Measurements from ENCODE around the gene STK24.

The STK24 gene

DNA sequence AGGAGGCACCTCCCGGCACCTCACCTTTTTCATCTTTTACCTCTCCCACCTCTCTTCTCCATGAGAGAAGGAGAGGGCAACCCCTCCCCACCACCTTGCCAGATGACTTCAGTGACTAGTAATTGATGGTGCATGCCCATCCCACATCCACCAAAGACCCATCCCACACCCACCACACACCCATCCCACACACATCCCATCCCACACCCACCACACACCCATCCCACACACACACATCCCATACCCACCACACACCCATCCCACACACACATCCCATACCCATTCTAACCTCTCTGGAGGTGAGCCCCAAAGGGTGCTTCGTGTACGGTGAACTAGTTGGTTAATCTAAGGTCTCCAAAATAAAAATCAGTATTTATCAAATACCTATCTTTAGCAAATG lies 44.7 kb downstream of the STK24 start:
- no peak for DNase-seq (ENCODE audit: low spot score)

DNA sequence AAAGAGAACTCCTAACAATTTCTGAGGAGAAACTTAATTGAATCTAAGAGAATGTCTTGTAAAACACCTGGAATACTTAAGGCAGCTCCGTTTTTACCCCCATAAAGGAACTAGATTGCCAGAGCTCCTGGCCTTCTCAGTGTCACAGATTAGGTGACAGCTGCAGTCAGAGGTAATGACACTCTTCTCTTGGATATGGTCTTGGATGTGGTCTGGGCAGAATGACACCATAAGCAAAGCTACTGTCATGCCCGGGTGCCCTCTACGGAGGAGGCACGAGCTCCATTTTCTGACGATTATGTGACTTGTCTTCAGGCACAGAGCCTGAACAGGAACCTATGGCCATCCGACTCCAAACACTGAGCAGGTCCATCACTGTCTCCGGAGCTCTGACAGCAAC lies 46.7 kb downstream of the STK24 start:
- DNase-seq (ENCODE audit: low spot score) = no peak

DNA sequence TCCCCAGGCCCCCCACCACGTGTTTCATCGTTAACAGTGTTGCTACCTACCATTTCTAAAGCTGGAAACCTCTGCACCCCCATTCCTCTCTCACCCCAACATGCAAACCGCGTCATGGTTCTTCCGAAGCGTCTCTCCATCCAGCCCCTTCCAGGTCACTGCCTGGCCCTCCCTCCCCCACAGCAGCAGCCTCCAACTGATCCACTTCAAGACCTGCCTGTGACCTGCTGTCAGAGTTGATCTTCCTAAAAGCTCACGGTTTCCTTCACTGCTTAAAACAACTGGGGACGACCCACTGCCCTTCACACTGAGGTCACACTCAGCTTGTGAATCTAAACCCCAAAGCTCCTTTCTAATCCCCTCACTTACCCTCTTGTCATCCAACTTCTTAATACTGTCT lies 47.7 kb downstream of the STK24 start:
- DNase-seq (ENCODE audit: low spot score) = no peak

DNA sequence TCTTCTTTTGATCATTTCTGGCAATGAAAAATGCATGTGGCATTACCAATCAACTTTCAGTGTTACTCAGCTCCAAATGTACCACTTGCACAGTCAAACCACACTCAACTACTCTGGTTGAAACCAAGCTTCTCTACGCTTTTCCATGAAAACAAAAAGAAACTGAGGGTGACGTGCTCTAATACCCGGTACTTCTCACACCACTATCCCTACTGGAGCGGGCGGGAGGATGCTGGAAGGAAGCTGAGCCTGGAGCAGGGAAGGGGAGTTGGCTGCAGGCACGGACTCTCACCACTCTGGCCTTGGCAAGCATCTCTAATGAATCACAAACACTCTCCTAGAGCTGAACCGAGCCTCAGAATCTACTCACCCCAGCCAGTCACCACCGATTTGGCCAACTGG lies 48.2 kb downstream of the STK24 start:
- no peak for DNase-seq (ENCODE audit: low spot score)

DNA sequence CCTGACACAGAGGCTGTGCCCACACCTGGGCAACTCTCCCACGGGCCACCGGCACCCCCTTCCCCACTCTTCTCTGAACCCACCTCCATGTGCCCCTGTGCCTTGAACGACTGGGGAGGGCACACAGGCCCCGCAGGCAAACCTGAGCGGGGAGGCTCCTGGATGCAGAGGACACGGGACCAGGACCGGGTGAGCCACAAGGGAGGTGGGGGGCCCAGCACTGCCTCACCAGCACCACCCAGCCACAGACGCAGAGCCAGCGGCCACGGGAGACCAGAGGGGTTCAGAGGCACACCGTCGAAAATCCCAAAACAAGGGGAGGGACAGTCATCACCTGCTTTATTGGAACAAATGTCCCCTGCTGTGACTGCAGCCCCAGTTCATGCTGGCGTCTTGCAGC lies 49.4 kb downstream of the STK24 start:
- DNase-seq (ENCODE audit: low spot score) = no peak

DNA sequence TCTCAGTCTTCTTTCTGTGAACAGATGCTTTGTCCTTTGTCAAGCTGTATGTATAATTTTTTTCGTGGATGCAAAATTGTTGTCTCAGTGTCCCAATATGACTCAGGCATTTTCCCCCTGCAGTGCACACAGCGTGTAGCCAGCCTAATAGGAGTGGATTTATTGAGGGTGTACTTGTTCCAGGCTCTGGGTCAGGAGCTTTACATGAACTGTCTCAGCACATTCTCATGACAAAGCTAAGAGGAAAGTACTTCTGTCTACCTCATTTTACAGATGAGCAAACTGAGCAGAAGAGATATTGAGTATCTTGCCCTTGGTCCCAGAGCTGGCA lies 50.8 kb downstream of the STK24 start:
- DNase-seq (ENCODE audit: low spot score) = no peak

DNA sequence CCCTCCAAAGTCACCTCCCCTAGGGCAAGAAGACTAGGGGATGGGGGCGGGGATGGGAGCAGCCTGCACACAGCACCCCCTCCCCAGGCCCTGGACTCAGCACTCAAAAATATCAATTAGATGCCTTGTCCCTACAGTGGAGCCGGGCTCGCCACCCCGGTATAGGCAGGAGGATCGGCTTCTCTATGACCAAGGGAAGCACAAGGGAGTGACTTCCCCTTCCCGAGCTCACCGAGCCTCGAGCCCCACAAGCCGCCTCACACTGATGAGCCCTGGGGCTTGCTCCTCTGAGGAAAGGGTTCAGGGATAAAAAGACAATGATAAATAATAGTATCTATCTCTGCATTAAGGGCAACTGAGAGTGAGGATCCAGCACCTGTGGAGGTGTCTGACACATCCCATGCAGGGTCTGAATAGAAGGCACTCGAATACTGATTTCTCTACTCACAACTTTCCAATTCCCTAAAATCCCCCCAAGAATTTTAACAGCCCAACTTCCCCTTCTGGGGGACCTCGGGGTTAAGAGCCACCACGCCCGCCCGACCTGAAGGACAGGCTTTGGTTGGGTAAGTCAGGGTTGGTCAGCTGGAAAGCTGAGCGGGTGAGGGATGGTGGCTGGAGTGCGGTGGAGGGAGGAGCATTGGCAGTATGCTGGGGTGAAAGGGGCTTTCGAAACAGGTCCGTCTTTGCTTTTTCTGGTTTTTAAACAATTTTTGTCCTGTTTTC lies 51.3 kb downstream of the STK24 start:
- no peak for DNase-seq (ENCODE audit: low spot score)

DNA sequence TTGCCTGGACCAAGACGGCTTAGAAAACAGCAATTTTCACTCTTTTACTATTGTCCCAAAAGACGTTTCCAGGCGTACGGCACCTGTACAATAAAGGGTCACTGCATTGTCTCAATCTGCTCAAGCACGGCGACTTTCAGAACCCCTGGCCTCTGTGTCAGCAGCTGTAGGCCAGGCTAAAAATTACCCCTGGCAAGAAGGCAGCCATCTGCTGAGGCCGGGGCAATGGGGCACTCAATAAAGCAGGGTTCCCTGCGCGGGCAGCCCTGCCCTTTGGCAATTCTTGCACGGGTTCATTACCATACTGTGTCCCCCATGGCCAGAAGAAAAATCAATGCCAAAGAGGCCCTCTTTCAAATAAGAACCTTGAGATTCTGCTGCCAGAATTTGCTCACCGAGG lies 52.1 kb downstream of the STK24 start:
- no peak for DNase-seq (ENCODE audit: low spot score)

DNA sequence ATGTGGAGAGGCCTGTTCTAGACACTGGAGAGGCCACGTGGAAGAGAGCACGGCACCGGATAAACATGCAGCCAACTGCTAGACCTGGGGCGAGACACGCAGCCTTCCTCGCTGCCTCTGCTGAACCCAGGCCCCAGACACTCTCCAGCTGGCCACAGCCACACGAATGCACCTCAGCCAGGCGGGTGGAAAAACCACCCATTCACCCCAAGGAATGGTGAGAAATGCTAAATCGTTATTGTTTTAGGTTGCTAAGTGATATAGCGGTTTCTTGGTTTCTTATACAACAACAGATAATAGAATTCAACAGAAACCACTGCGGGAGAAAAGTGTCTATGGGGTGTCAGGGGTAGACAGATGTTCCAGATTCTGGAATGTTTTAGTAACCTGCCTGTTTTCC lies 52.5 kb downstream of the STK24 start:
- DNase-seq (ENCODE audit: low spot score) = no peak

DNA sequence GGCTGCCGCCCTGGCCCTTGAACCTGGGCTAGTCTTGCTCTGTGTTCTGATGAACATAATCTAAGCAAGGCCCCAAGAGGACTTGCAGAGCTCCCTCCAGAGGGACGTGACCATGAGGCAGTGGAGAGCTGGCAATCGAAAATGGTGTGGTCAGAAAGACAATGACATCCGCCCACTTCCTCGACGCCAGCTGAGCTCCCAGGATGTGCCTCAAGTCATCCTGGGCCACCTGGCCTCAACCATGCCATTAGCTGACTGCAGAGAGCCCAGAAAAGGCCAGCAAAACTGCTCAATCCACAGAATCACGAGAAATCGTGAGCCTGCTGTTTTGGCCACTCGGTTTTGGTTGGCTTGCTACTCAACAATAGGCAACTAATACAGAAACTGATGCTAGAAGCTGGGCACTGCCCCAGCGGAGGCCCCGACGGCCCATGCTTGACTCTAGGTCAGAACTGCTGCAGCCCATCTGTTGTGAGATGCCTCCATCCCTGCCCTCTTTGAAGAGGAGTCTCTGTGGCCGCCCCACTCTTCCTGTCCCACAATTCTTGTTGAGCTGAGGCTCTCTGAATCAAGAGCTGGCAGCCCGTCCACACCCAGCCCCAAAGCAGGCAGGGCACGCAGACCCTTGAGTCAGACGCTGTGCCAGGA lies 53.3 kb downstream of the STK24 start:
- DNase-seq (ENCODE audit: low spot score) = no peak

DNA sequence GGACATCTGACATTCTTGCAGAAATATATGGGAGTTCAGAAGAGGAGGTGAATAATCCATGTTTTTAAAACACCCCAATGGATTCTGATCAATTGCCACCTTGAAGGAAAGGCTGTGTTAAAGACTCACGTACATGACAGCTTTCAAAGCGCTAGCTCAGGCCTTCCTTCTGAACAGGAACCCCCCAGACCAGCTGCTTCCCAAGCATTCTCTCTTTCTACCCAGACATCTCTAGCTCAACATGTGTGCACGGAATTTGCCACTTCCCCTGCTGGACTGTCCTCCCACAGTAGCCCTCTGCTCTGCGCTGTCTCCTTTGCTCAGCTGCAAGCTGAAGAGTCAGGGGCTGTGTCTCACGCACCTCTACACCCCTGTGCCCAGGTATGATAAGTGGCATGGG lies 54.5 kb downstream of the STK24 start:
- DNase-seq (ENCODE audit: low spot score) = no peak

DNA sequence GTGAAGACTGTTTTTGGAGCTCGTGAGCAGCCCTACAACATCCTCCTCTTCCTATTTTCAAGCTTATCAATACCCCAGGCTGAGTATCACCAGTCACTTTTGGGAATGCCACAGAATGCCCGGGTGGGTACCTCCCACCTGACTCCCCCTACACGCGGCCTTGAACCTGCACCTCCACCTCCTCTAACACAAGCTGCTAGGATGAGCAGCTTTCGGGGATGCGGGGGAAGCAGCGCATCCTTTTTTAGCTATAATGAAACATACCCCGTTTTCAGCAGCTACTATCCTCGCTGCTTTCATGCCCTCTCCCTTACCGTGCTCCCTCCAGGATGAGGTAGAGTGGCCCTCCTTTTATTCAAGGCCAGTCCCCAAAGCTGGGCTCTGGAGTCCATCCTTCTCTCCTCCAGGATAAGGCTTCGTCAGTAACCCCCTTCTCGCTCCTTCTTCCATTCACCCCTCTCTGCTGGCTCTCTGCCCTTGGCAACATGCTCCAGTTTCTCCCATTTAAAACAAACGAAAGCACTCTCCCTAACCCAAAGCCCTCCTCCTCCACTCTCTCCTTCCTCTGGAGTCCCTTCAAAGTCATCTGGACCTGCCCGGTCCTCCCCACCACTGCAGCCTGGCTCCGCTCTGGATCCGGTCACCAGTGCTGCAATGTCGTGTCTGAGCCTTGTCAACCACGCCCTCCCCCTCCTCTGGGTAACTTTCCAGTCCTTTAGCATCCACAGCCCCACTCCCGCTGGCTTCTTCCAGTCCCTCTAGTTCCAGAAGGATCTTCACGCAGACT lies 55.3 kb downstream of the STK24 start:
- DNase-seq (ENCODE audit: low spot score) = no peak

DNA sequence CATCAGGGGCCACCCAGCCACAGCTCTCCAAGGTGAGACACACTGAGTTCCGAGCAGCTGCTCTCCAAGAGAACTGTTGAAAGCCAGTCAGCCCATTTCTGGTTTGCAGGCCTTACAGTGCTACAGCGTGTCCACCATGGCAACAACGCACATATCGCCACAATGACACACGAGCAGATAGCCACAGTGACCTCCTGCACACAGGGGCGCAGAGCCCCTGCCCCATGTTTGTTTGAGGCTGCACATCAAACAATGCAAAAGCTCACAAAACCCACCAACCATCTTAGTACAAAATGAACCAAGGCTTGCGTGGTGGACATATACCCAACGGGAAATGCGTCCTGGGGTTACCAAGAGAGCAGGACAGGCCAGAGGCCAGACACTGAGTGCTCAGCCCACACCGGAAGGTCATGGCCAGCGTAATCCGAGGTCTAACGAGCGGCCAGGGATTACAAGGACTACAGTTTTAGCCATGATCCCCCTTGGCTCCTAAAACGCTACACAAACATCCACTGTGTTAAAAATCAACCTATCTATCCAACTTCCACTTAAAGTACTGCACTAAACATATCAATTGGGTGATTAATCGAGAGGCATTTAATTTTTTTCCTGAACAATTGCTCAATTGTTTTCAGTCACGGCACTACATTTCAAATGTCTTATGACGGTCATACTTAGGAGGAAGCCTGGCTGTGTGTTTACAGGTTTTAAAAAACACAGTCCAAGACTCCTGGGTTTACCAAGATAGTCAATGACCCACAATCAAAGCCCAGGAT lies 56.0 kb downstream of the STK24 start:
- DNase-seq (ENCODE audit: low spot score) = no peak

DNA sequence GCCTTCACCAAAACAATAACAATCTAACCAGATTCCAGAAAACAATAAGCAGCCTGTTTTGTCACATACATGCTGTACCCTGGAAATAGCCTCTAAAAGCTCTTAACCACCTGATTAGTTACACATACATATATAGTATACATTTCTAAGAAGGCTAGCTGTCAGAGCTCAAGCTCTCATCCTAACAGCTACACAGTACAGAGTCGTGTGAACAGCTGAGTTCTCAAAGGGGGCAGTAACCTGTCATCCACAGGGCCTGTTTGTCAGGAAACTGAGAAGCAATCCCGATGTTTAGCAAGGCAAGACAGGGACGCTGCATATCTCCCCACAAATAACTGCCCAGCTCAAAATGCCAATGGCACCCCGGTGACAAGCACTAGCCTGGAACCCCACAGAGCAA lies 56.9 kb downstream of the STK24 start:
- DNase-seq (ENCODE audit: low spot score) = no peak

DNA sequence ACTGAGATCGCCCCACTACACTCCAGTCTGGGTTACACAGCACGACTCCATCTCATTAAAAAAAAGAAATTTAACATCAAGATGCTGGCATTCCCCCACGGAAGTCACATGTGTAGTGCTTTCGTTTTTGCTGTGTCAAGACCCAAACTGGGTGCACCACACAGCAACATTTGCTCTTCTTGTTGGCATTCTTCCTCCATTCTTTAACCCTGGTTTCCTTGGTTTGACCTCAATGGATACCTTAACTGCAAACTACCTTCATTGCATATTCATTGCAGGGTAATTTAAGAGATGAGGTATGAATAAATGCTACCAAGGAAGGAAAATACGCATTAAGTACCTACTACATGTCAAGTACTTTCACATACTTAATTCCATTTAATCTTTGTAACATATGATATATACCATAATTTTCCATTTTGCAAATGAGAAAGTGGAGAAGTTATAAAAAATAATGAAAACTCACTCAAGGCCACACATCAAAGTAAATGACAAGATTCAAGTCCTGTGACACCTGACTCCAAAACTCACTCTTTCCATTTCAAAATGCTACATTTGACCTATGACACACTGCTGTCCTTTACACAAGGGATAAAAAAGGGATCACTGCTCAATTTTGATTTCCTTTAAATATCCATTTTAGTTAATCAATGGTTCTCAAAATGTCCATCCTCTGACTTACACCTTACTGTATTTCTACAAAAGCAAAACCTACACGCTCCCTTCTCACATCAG lies 59.2 kb downstream of the STK24 start:
- DNase-seq (ENCODE audit: low spot score) = no peak

DNA sequence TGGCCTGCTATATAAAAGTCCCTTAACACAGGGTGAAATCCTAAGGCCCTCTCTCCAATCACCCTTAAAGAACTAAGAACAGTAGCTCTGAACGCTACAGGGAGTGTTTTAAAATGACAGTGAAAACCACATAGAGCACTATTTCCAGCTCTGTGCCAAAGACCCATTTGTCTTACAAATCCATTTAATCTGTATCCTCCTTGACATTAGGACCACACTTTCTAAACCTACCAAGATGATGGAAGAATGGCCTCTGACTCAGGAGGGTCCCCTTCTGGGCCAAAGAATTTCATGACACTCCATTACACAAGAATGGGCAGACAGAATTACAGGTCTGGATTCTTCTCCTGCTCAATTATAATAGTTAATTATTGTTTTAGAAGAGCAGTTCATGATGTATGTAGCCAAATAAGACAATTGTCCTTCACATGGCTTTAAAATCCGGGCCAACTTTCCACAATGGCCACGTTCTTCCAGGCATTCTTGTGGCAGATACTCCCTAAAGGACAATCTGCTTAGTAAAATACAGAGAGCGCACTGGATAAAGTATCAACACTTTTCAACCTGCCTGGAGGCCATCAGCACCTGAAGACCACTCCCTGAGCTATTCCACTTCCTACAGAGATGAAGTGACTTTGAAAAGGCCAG lies 61.0 kb downstream of the STK24 start:
- no peak for DNase-seq (ENCODE audit: low spot score)

DNA sequence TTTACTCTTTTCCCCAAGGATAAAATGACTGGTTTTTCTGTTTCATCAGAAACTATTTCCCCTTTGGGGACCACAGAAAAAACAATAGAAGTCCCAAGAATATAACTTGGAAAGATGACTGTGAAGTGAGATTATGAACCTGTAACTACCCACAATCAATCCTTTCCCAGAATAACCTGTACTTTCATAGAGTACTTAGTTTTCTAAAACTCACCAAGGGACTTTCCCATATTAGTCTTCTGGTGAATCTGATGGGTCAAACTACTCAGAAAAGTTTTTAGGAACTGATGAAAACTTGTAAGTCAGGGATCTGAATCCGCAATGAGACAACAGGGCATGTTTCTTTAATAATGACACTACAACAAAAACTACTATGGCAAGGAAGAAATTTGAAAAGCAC lies 62.6 kb downstream of the STK24 start:
- no peak for DNase-seq (ENCODE audit: low spot score)

DNA sequence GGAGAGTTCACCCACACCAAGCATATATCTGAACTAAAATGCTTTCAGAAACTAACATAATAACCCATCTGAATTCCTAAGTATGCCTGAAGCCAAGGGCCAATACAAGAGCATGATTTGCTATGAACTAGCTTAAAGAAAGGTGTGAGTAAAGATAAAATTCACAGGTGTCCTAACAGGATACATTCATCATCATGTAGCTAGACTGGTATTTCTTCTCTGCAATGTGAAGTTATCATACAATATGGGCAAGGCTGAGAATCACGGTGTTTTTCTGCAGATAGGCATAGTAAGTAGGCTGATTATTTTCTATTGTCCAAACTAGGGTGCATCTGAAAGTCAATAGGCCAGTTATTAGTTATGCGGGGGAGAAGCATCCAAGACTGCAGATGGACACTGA lies 63.1 kb downstream of the STK24 start:
- no peak for DNase-seq (ENCODE audit: low spot score)

DNA sequence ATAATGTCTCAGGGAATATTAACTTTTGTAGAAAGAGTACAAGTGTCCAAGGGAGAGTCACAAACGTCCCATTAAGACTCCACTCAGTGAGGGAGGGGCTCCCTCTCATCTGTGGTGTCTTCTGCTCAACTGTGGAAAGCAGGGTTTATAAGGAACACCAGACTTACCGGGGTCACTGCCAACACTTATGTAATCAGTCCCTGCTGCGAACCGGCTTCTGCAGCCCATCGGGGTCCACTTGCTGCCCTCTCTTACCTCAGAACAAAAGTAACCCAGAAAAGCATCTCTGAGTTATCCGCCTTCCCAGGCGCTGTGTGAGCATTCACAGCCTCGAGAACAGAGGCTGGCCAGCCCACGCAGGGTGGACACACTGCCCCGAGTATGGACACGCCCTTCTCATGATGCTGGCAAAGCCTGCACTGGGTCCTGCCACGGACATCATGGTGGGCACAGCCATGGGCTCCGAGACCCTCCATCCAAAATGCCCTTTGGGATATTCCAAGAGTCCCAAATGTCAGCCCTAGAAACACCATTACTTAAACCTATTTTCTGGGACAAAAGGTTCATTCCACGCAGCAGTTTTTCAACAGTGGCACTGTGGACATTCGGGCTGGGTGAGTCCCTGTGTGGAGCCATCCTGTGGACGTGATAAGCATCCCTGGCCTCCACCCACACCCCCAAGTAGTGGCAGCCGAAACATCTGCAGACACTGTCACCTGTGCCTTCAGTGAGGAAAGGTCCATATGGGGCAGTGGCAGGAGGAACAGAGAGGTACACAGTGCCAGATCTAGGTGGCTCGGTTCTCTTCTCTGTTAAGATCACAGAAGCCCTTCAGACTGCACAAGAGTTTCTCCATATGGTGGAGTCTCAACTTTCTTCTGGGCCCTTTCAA lies 63.9 kb downstream of the STK24 start:
- no peak for DNase-seq (ENCODE audit: low spot score)

DNA sequence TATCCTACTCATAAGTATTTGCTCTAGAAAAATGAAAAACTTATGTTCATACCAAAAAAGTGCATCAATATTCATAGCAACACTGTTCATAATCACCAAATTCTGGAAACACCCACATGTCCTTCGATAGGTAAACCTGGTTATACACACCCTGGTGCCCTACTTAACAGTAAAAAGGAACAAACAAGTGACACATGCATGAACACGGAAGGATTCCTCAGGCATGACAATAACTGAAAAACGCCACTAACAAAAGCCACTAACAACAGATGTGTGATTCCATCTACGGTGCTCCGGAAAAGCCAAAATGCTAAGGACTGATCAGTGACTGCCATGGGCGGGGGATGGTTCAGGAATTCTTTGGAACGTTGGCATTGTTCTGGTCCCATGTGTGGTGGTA lies 65.5 kb downstream of the STK24 start:
- DNase-seq (ENCODE audit: low spot score) = peak; percentile 47

DNA sequence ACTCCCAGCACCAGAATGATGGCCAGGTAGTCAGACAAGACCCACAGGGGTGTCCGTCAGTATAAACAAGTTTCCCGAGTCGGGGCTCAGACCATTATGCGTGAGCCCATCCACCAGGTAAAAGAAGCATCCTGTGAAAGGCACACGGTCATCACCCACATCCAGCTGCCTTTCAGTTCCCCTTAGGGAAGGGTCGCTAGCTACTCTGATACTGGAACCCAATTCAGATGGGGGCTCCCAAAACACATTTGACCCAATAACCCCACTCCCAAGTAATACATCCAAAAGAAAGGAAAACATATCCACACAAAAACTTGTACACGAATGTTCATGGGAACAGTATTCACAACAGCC lies 66.8 kb downstream of the STK24 start:
- DNase-seq (ENCODE audit: low spot score) = no peak

Measured in SW480 (cell line).